GM11168 (cell line): ENCODE results near the gene BCAR1.

Source experiments
- in situ Hi-C: fragments of 300-500 bp; cut with MboI; formaldehyde crosslinking; loops from one replicate; pipeline ENCODE4 v1.12.0; 2022; ENCODE audit warnings: low sequenced_read_pairs; ENCODE audit not compliant: unreplicated experiment

The BCAR1 gene

DNA sequence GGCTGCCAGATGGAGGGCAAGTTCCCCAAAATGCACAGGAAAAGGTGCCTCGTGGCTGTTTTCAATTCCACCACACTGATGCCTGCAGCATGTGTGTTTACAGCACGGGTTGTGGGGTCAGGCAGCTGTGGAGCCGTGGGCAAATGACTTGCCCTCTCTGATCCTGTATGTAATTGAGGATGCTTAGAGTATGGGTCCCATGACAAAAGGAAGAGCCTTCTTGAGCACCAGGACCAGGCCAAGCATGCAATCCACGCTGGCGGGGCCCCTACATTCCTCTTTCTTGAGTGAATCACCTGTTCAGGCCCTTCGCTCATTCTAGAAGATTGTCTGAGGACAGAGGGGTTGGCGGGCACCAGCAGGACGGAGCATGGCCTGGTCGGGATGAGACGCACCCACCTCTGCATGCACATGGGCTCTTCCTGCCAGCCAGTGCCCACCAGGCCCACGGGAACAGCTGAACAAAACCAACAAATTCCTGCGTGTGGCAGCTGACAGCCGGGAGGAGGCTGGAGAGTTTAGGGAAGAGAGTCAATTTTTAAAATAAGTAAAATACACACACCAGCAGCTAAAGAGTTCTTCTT lies 43.1 kb downstream of the BCAR1 start:
- in situ Hi-C loops = loop anchor here (25.0 kb wide), 1 partner anchor 554 kb away; no protein-coding TSS in a partner anchor

DNA sequence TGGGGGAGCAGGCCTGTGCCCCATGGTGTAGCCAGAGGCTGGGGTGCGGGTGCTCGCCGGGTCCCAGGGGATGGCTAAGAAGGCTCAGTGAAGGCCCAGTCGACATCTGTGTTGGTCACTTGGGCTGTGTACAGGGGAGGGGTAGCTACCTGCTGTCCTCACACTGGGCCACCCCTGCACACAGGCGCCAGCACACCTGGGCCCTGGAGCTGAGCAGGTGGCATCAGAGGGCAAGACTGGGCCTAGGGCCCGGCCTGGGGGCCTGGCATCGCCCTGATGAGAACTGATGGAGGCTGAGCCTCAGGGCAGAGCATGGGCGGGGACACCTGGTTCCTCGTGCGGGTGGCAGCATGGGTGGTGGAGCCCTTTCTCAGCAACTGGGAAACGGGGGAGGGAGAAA lies 43.6 kb downstream of the BCAR1 start:
- in situ Hi-C loops = loop anchor here (25.0 kb wide), 1 partner anchor 554 kb away; no protein-coding TSS in a partner anchor

DNA sequence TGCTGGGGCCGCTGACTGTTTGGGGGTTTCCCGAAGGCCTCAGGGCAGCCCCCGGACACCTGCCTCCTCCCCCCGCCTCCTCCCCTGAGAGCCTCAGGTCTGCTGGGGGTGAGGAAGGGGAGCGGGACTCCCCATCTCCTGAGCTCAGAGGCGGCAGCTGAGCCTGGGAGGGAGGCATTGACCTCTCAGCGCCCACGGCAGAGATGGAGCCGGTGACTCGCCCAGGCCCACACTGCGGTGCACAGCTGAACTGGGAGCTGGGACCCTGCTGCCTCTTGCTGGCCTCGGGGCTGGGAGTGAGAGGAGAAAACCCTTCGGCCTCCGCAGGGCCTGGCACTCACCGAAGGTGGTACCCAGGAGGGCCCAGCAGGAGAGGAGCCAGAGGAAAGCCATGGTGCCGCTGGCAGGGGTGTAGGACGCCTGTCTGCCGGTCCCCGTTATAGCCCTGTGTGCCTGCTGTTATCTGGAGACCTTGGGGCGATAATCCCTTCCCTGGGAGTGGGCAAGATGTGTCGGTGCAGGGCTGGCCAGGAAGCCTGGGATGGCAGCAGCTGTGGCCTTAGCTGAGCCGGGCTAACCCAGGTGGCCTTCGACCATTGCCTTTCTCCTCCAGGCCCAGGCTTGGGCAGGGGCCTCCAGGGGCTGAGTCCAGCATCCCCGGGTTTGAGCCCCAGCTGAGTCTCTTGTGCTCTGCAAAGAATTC lies 44.5 kb downstream of the BCAR1 start, which contains the start of gene CTRB2:
Gene CTRB2, minus strand, starts transcription at position 413 of the 703 bp plus-strand sequence. Its CDS starts 20 bp downstream, at position 393.
- in situ Hi-C loops = loop anchor here (25.0 kb wide), 1 partner anchor 555 kb away; no protein-coding TSS in a partner anchor

DNA sequence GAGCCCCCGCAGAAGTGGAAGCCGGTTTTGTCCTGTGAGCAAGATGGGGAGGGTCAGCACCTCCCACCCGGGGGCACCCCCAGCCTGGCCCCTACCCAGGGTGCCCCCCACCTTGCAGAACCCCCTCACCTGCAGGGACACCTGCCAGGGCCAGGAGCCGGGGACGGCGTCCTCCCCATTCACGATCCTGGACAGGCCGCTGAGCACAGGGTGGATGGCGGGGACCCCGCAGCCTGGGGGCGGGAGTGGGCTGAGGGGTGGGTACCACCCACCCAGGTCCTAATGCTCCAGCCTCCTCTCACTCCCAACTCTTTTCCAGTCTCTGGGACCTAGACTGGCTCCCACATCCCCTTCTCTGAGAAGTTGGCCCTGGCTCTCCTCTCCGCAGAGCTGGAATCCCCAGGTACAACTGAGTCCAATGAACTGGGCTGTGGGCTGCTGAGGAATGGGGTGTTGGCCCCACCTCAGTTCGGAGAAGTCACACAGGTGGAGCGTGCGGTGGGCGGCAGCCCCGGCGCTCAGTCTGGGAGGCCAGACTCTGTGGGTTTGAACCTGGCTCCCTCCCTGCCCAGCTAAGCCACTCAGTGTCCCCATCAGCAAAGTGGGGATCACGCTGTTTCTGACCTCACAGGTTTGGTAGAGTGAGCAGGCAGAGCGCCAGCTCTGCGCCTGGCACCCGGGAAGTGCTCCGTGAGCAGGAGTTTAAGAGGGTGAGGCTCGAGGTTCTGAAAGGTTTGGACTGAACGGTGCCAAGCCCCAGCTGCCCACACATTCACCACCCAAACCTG lies 45.3 kb downstream of the BCAR1 start:
- in situ Hi-C loops = loop anchor here (25.0 kb wide), 1 partner anchor 556 kb away; no protein-coding TSS in a partner anchor

DNA sequence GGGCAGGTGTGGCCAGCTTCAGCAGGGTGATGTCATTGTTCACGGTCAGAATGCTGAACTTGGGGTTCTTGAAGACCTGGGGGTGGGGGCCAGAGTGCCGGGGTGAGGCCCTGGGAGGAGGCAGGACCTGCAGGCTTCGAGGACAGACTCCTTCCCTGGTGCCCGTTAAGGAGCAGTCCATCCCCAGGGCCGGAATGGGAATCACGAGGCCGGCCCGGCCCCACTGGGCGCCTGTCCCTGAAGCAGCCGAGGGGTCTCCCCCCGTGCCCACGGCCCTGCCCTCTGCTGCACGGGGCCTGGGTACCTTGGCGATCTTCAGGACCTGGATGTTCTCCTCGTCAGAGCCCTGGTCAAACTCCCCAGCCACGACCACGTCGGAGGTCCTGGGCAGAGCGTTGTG lies 46.0 kb downstream of the BCAR1 start:
- in situ Hi-C loops = loop anchor here (25.0 kb wide), 1 partner anchor 557 kb away; no protein-coding TSS in a partner anchor

DNA sequence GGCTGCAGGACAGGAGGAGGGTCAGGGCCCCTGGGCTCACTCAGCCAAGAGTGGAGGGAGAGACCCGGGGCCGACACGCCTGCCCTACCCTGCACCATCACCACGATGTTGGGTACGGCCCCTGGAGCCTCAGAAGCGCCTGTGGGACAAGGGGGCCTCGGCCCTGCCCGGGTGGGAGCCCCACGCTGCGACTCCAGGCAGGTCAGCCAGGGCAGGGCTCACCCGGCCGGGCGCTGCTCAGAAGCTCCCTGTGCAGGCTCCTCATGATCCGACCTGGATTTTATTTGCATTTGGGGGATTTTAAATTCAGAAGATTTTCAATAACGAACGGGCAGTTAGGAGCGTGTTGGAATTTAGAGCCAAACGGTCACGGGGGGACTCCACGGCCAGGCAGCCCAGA lies 46.5 kb downstream of the BCAR1 start:
- in situ Hi-C loops = loop anchor here (5.0 to 25.0 kb wide), 2 partner anchors 182 to 557 kb away; no protein-coding TSS in a partner anchor

DNA sequence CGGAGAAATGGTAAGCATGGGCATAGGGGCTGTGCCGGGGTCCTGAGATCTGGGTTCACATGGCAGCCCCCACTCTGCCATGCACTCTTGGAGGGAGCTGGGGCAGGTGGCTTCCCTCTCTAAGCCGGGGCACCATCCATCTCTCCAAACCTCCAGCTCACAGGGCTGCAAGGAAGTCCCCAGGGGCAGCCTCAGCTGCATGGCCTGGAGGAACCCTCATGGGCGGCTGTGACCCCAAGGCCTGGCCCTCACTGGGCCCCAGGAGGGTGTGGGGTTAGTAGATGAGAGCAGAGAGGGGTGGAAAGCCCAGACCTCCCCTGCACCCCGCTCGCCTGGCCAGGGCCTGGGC lies 47.0 kb downstream of the BCAR1 start:
- in situ Hi-C loops = loop anchor here (5.0 to 25.0 kb wide), 2 partner anchors 183 to 558 kb away; no protein-coding TSS in a partner anchor

DNA sequence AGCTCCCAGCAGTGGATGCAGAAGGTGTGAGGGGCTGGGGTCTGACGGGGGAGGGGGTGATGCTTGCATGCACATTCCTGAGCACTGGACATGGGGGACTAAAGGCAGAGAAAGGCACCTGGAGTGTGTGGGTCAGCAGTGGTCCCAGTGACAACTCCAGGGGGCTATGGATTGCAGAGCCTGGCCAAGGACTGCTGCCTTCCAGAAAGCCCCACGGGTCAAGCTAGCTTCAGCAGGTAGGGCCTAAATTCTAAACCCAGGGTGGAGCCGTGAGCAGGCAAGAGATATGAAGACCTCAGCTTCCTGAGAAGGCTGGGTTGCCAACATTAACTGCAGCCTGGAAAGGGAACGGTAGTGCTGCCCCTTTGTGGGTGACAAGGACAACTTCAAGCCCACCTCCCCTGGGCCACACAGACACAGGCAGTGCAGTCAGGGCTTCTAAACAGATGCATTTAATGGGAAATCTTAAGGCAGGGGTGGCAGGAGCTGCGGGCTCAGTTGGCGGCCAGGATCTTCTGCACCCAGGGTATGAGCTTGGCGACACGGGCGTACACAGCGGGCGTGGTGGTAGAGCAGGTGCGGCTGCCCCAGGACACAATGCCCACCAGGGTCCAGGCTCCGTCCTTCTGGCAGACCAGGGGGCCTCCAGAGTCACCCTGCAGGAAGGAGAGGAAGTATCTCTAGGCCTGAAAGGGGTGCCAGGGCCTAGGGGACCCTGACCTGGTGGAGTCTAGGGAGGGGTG lies 47.6 kb downstream of the BCAR1 start:
- in situ Hi-C loops = loop anchor here (5.0 to 25.0 kb wide), 2 partner anchors 183 to 558 kb away; no protein-coding TSS in a partner anchor

DNA sequence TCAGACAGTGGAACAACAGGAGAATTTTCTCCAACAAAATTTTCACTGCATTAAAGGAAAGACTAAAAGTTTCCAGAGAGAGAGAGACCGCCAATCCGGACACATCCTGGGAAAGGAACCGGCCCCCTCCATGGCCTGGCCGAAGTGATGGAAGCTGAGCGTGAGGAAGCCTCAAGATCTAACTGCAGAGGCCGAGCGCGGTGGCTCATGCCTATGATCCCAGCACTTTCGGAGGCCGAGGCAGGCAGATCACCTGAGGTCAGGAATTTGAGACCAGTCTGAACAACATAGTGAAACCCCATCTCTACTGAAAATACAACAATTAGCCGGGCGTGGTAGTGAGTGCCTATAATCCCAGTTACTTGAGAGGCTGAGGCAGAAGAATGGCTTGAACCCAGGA lies 48.3 kb downstream of the BCAR1 start:
- in situ Hi-C loops = loop anchor here (5.0 to 25.0 kb wide), 2 partner anchors 184 to 559 kb away; no protein-coding TSS in a partner anchor

DNA sequence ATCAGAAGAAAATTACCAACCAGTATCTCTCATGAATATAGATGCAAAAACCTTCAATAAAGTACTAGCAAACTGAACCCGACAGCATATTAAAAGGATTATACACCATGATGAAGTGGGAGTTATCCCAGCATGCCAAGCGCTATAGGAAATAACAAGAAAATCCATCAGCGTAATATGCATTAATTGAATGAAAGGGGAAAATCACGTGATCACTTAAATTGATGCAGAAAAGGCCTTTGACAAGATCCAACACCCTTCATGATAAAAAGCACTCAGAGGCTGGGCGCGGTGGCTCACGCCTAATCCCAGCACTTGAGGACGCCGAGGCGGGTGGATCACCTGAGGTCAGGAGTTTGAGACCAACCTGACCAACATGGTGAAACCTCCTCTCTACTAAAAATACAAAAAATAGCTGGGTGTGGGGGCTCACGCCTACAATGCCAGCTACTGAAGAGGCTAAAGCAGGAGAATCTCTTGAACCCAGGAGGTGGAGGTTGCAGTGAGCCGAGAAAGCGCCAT lies 49.3 kb downstream of the BCAR1 start:
- in situ Hi-C loops = loop anchor here (5.0 to 25.0 kb wide), 2 partner anchors 185 to 560 kb away; no protein-coding TSS in a partner anchor

DNA sequence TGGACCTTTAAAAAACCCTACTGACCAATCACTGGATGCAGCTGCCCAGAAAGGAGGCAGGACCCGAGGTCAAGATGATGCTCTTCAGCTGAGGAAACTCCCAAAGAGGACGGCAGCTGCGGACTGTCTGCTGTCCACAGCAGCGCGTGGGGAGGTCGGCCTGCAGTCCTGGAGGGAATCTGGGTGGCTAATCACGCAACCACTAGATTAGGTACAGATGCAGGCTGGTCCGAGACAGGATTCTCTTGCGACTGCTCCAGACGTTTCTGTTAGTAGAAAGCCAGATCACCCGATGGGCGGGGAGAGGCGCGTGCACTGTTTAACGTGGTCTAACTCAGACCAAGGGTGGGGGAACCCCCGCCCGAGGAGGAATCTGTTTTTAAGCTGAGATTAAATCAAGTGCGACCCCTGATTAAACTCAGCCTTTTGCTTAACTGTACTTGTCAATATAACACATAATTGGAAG lies 53.3 kb downstream of the BCAR1 start:
- in situ Hi-C loops = no loop called here

DNA sequence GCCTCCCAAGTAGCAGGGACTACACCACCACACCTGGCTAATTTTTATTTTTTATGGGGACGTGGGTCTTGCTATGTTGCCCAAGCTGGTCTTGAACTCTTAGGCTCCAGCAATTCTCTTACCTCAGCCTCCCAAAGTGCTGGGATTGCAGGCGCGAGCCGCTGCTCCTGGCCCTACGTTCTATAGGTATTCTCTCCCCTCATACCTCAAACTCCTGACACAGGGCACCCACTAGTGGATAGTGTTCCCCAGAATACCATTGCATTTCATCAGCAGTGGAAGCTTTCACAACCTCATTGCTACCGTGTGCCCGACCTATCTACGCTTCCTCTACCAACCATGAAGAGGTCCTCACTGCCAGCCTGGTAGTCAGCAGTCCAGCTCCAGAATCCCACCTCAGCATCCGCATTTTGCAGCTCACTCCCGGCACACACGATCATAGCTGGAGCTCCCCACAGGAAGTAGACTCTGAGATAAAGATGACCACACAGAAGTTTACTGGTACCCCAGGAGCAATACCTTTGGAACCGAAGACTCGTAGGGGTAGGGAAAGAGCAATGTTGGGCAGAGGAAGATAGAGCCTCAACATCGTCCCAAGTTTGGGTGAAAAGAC lies 53.8 kb downstream of the BCAR1 start:
- in situ Hi-C loops = no loop called here

DNA sequence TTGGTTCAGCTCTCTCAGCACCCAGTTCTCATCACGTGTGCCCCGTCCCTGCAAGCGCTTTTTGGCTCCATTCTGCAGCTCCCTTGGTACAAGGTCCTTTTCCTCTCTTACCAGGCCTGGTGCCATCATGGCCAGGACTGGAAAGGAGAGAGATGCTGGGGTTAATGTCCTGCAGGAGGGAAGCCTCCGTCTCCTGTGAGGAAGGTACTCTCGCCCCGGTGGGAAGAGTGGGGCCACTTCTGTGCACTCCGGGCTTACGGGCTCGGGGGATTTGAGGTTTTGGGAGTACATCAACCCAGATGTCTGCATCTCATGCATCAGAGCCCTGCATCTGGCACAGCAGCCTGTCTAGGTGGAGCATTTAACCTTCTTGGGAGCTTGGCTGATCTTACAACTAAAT lies 54.6 kb downstream of the BCAR1 start:
- in situ Hi-C loops = no loop called here

DNA sequence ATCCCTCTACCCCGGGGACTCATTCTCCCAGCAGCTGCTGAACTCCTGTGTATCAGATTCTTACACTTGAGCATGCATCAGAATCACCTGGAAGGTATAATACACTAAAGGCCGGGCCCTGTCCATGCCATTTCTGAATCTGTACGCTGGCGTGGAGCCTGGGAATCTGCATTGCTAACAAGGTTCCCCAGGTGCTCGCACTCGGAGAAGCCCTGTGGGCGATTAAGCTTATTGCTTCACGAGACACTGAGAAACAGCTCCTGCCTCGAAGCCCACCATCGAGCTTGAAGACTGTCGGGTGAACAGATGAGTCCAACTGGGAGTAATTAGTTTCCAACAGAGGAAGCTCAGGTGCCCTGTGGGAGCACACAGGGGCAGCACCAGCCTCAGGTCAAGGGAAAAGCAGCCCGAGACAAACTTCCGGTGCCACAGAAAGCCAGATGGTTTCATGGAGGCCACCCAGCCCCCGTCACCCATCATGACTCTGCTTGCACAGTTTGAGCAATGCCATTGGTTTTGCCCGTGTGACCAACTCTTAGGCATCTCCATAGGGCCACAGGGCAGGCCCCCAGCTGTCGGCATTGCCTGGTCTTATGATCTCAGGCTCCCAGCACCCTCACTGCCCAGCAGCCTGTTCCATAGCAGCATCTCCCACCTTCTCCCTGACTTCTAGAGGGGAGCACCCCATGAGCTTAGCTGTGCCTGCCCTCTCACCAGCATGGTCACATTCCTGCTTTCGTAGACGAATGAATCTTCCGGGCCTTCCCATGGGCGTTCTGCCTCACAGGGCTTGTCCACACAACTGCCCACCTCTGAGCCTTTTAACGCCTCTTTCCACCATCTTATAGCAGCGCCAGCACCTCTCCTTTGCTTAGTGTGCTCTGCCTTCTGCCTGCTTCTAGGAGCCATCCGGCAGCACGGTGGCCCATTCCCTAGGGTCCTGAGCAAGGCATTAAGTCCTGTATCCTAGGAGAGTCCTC lies 55.3 kb downstream of the BCAR1 start:
- in situ Hi-C loops = no loop called here

DNA sequence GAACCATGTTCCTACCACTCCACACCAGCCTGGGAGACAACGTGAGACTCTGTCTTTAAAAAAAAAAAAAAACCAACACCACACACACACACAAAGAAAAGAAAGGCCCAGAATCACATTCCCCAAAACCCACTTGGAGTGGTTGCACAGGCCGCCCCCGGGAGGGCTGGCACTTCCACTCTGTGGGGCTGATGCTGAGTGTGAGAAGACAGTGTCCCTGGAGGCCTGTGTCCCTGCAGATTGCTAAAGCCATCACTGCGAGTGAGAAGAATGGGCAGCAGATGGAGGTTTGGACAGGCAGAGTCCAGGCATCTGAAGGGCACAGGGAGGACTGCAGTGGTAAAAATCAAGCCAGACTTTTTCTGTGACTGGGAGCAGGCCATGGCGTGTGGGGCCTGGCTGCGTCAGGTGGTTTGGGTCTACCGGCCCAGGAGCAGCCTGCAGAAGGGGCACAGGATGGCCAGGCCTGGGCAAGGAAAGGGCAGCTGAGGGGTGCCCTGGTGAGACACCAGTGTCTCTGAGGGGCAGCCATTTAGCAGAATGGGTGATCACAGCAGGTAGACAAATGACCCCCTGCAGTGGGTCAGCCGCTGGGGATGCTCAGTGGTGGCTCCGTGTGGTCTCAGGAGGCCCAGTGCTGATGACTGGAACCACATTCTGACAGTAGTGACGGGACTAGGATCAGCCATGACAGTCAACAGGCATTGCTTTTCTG lies 57.5 kb downstream of the BCAR1 start:
- in situ Hi-C loops = no loop called here

DNA sequence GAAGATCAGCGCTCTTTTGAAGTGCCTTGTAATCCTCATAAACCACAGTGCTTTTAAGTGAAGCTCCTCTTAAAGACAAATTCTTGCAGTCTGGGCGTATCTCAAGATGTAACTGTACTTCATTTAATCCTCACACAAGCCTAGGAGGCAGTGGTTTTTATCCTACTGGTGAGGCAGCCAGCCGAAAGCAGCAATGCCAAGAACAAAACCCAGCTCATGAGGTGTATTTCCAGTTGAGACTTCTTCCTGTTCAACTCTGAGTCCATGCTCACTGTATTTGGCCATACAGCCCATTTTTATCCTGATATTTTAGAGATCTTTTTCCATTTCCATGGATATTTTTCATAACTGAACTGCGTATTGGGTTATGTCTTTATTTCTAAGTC lies 58.2 kb downstream of the BCAR1 start:
- in situ Hi-C loops = no loop called here

DNA sequence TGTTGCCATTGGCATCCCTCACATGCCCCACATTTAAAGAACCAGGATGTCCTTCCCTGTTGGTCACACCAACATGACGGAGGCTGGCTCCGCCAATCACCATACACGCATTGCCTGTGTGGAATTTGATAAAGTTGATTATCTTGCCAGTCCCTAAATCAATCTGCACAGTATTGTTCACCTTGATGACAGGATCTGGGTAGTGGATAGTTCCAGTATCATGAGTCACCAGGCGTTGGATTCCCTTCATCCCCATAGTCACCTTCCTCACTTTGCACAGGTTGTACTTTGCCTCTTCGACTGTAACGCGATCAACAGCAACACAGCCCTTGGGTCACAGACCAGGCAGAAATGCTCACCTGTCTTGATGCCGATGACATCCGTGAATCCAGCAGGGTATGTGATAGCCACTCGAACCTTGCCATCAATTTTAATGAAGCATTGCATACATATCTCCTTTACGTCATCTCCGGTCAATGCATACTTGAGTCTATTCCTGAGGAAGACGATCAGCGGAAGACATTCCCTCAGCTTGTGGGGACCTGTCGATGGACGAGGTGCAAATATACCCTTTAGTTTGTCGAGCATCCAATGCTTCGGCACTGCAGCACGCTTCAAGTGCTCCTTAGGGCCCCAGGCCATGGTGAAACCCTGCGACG lies 58.7 kb downstream of the BCAR1 start:
- in situ Hi-C loops = no loop called here
